GM15510 (cell line): Measurements from ENCODE around the gene IL1RAPL2.

Experiments
- POLR2A ChIP-seq: IDR thresholded peaks from 3 replicates; pipeline ENCODE4 v1.6.1; 2011; ENCODE audit warnings: borderline replicate concordance; ENCODE audit not compliant: insufficient read length; ENCODE audit errors: extremely low read depth

The IL1RAPL2 gene

GRCh38 chrX:105533951-105534350, 968.0 kb downstream of the IL1RAPL2 start:
- TF ChIP-seq POLR2A: no peak

- TF ChIP-seq POLR2A: no peak
Observed at GRCh38 chrX:105543283-105543682, 977.3 kb downstream of the IL1RAPL2 start.

- TF ChIP-seq POLR2A: no peak
Observed at GRCh38 chrX:105550043-105550663, 984.2 kb downstream of the IL1RAPL2 start.

GRCh38 chrX:105552395-105552794, 986.4 kb downstream of the IL1RAPL2 start:
- no peak for TF ChIP-seq POLR2A

GRCh38 chrX:105553118-105553517, 987.1 kb downstream of the IL1RAPL2 start:
- TF ChIP-seq POLR2A: no peak

- no peak for TF ChIP-seq POLR2A
Observed at GRCh38 chrX:105564501-105564900, 998.5 kb downstream of the IL1RAPL2 start.

GRCh38 chrX:105565856-105566255, 999.9 kb downstream of the IL1RAPL2 start:
- TF ChIP-seq POLR2A: no peak

GRCh38 chrX:105567082-105567481, 1001.1 kb downstream of the IL1RAPL2 start:
- TF ChIP-seq POLR2A: no peak

GRCh38 chrX:105608745-105609144, 1042.7 kb downstream of the IL1RAPL2 start:
- no peak for TF ChIP-seq POLR2A

- no peak for TF ChIP-seq POLR2A
Observed at GRCh38 chrX:105609530-105609929, 1043.5 kb downstream of the IL1RAPL2 start.

GRCh38 chrX:105610411-105610810, 1044.4 kb downstream of the IL1RAPL2 start:
- no peak for TF ChIP-seq POLR2A

GRCh38 chrX:105618393-105619101, 1052.5 kb downstream of the IL1RAPL2 start:
- no peak for TF ChIP-seq POLR2A

GRCh38 chrX:105634180-105634579, 1068.2 kb downstream of the IL1RAPL2 start:
- no peak for TF ChIP-seq POLR2A

- TF ChIP-seq POLR2A: no peak
Observed at GRCh38 chrX:105635794-105636193, 1069.8 kb downstream of the IL1RAPL2 start.

GRCh38 chrX:105636667-105637066, 1070.7 kb downstream of the IL1RAPL2 start:
- TF ChIP-seq POLR2A: no peak
